DOHH2 (cell line): ENCODE data around the gene CATSPER1.

Experiments used
- CTCF ChIP-seq: fragments of 200-600 bp; sonication (generic); IDR thresholded peaks from one replicate; pipeline ENCODE4 v1.5.1; 2014; ENCODE audit warnings: antibody characterized with exemption, mild to moderate bottlenecking, low read depth, low read length; ENCODE audit not compliant: poor library complexity, severe bottlenecking
- EZH2phosphoT487 ChIP-seq: fragments of 200-600 bp; sonication (generic); IDR thresholded peaks from 2 replicates; pipeline ENCODE4 v1.6.1; 2017; ENCODE audit warnings: borderline replicate concordance, mild to moderate bottlenecking, antibody characterized with exemption, low read length, moderate library complexity, mixed read lengths

GRCh38 chr11:65975771-65976170, 50.5 kb downstream of the CATSPER1 start:
- TF ChIP-seq CTCF: no peak
- TF ChIP-seq EZH2phosphoT487: no peak
